HG03103 (cell line): ENCODE measurements around the gene SDC4.

Experiments
- ATAC-seq: cut with Tn5 transposase; IDR thresholded peaks from one replicate; pipeline ENCODE4 v1.9.1; 2021; ENCODE audit warnings: low read depth; ENCODE audit not compliant: unreplicated experiment

SDC4 gene

GRCh38 chr20:45344168-45344860, 3.9 kb downstream of the SDC4 start:
- ATAC-seq, result no peak

DNA sequence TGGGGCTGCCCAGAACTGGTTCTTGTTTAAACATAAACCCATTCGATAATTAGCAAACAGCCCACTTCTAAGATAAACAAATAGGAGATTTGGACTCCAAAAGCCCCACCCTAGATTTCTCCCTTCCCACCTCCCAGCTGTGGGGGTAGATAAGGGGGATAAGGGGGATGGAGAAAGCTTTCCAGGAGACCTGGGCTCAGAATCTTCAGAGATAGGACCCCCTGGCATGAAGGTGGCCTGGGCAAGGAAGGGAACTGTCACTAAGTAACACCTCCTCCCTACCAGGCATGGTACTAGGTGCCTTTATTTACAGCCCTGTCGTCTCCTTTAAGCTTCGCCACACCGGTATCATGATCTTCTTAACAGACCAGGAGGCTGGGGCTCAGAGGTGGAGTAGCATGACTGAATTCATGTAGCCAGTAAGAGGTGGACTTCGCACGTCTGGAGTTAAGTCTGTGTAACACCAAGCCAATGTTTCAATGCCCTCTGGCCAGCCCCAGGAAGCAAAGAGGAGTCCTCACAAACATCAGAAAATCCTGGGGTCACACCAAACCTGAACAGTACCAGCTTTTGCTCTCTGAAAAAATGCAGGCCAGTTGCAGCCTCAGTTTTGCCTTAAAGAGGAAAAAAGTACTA, 4.6 kb downstream of the SDC4 start:
- no peak for ATAC-seq

- ATAC-seq, result no peak
Observed at GRCh38 chr20:45342855-45343531, 5.2 kb downstream of the SDC4 start.

GRCh38 chr20:45341939-45342854, 6.0 kb downstream of the SDC4 start:
- no peak for ATAC-seq

DNA sequence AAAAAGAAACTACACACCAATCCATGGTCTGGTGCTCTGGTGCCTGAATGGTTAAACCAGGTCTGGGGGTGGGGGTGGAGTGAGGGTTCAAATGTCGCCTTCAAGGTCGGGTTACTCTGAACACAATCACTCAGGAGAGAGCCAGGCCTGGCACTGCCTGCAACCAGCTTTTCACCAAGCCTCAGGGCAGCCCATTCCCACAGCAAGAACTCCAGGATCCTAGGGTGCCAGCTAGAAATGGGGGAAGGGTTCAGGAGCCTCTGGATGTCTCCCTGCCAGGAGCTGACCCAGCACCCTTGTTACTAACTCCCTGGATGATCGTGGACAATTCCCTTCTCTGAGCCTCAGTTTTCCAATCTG, 6.7 kb downstream of the SDC4 start:
- ATAC-seq, result no peak

DNA sequence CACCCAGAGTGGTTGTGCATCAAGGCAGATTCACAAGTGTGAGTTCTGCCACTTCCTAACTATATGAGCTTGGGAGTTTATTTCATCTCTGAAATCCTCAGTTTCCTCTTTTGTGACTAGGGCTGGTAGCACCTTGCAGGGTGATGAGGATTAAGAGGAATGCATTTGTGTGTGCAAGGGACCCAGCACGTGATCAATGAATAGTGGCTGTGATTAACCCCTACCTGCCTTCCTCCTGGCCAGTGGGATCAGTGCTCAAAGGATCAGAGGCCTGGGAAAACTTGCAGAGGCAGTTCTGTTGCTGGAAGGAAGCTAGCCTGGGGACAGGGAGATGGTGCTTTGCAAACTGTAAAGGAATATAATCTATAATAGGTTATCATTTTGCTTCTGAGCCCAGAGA, 7.3 kb downstream of the SDC4 start:
- ATAC-seq, result no peak

GRCh38 chr20:45340236-45340847, 7.9 kb downstream of the SDC4 start:
- no peak for ATAC-seq

GRCh38 chr20:45339799-45340198, 8.4 kb downstream of the SDC4 start:
- no peak for ATAC-seq

- ATAC-seq, result no peak
Observed at GRCh38 chr20:45339084-45339483, 9.1 kb downstream of the SDC4 start.

DNA sequence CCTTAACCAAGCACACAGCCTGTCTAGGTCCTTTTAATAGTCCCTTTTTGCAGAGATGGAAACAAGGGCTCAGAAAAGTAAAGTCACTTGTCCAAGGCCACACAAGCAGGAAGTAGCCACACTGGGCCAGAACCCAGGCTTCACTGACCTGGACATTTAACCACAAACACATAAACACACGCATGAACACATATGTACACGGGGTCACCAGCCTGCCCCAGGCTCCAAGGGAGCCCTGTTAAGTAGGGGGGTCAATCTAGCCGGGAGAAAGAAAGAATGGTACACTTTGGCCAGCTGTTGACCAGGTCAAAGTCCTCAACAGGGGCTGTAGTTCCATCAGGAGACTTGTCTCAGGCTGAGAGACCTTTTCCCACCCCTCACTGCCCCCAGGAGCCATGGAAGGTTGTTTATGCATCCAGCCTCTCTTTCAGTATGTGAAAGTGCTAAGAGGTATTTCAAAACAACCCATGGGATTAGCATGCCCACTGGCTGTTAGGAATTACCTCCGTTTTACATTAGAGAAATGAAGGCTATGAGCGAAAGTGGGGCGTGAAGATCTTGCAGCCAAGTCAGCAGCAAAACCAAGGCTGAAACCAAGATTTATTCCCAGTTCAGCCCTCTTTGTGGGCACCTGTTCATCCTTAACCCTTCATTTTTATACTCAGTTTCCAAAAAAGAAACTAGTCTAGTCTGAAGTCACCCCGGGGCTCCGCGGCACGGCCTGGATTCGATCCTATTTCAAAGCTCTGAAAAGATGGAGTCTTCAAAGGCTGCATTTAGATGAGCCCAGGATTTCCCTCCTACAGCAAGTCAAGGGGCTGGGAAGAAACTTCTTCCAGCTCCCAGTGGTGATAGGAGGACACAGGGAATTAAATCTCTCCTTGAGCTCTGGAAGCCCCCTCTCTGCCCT, 9.8 kb downstream of the SDC4 start:
- ATAC-seq, result no peak

- ATAC-seq, result no peak
Observed at GRCh38 chr20:45337367-45338120, 10.7 kb downstream of the SDC4 start.

DNA sequence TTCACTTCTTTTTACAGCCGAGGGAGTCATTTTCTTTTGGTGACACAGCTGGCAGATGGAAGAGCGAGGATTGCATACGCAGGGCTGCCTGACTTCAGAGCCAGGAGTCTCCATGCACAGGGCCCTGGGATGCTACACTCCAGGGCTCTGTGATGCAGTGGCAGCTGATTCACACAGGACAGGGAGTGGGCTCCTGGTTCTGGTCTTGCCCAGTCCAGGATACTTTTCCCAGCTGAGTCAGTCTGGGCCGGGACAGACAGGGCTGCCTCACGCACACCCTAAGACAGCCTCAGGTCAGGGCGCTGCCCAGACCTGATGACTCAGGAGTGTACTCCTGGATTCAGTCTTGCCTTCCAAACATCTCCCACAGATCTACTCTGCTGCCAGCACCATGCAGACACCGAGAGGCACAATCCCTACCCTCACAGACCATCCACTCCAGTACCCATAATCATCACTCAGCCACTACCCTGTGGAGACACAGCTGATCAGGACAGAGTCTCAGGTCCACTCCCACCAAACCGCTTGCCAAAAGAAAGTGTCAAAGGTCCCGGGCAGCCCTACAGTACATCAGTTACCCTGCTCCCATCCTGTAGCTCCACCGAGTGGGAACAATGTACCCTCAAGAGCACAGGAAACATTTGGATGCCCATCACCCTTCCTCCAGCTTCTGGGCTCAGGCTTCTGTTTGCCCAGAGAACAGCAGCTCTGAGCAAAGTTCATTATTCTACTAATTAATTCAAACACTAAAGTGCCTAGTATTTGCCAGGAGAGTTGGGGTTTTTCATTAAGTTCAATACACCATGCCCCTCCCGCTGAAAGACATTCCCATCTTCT, 11.5 kb downstream of the SDC4 start:
- no peak for ATAC-seq

GRCh38 chr20:45330476-45330875, 17.7 kb downstream of the SDC4 start:
- ATAC-seq, result no peak

- ATAC-seq, result no peak
Observed at GRCh38 chr20:45329497-45330319, 18.5 kb downstream of the SDC4 start.

DNA sequence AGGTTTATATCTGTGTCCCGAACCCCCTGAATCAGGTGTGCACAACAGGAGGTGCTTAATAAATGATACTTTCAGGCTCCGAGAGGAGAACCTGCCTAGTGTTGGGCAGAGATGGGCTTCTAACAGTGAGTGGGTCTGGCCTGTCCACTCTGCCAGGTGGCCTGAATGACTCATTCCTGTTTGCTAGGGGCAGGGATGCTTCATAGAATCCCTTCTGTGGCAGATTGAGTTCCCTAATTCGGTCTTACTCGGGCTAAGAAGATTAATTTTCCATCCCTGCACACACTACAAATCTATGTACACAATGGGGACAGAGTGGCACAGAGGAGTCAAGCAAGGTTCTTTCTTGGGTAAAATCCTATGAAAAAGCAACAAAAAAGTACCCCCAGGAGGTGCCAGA, 19.8 kb downstream of the SDC4 start:
- ATAC-seq, result no peak

DNA sequence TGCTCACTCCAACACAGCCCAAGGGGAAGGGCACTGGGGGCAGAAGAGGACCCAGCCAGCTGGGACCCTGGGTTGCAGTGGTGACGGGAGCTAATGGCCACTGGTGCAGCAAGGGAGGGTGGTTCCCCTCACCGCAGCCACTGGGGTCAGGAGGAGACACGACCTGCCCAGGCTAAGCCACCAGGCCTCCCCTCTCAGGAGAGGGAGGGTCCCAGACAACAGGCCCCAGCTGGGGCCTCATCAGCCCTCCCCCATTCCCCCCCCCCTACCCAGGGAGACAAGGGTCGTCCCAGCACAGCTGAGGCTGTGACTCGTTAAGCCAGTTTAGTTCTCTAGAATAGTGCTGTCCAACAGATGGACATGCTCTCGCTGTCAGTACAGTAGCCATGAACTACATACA, 22.9 kb downstream of the SDC4 start:
- ATAC-seq, result no peak

- no peak for ATAC-seq
Observed at GRCh38 chr20:45323731-45324130, 24.5 kb downstream of the SDC4 start.
